ENCODE data around the gene RERGL.
"Not testable (repeated sequence)": the region's sequence is repeated elsewhere in the genome, so short reads cannot be mapped to it uniquely, and the experiment has no call there.

Gene RERGL, protein sequence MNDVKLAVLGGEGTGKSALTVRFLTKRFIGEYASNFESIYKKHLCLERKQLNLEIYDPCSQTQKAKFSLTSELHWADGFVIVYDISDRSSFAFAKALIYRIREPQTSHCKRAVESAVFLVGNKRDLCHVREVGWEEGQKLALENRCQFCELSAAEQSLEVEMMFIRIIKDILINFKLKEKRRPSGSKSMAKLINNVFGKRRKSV

GRCh38 chr12:18090093-18090492 lies at the start of gene RERGL:
TSS of gene RERGL (minus strand) at chr12:18090193. CDS start at chr12:18090140, 53 bp downstream.
- DNase-seq (ENCODE audit: low read depth in 3 of 3), result no peak

DNA sequence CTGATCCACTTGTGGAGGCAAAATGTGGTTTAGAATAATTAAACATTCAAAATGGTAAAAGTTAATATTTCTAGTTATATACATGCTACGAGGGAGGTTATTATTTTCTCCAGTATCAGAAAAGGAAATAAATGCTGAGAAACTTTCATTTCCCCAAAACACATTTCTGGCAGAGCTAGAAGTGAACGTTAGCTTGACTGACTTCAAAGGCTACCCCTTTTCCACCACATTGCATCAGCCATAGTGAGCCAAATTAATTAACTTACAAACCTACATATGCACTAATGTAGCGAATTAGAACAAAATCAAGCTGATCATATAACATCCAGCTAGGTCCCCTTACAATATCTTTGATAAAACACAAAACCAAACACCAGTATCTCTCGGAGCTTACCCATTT lies 49.3 kb upstream of the RERGL start:
- DNase-seq (ENCODE audit: low read depth in 3 of 3), result no peak

DNA sequence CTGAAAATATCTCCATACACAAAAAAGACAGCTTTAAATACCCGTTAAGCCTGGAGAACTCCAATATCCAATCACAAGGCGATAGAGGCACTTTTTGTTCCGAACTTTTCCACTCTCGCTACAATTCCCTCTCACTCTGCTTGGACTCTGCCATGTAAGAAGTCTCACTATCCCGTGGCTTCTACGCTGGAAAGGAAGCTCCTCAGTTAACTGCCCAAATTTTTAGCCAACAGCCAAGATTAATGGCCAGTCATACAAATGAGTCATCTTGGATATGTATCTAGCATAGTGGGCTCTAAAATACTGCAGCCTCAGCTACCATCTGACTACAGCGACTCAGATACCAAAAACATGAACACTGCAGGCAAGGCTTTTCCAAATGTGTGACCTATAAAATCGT lies 45.5 kb upstream of the RERGL start:
- DNase-seq (ENCODE audit: low read depth in 3 of 3), result no peak

- no peak for DNase-seq (ENCODE audit: low read depth in 3 of 3)
Measured at GRCh38 chr12:18135086-18135485, 45.1 kb upstream of the RERGL start.

GRCh38 chr12:18130851-18131250 lies 40.9 kb upstream of the RERGL start:
- DNase-seq (ENCODE audit: low read depth in 3 of 3), result no peak

DNA sequence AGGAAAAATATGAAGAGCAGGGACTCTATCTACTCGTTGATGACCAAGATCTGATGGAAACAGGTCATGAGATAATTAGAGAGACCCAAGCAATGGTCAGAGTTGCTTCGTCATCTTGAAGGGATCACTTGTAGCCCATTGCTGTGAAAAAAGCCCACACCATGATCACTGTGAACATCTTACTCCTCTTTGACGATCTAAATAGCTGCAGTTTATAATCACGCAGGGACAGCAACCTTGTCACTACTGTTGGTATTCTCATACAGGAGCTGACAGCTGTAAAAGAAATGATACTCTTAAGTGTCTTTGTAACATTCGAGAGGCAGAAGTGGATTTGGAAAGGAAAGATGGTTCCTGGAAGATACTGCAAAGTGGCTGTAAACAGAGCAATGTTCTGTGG lies 33.7 kb upstream of the RERGL start:
- DNase-seq (ENCODE audit: low read depth in 3 of 3), result no peak

DNA sequence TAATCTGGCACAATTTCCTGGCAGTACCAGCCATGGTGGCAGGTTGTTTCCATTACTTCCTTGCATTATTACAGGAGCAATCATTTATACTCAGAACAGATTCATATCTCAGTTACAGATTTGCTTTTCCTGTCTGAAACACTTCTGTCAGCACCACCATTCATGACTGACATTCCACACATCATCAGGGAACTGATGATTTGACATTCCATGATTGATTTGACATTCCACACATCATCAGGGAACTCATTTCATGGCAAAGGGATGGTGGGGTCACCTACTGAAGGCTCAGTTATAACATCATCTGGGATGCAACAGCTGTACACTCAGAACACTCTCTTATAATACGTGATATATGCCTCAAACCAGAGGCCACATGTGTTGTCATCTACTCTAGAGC lies 30.9 kb upstream of the RERGL start:
- DNase-seq (ENCODE audit: low read depth in 3 of 3), result no peak

- DNase-seq (ENCODE audit: low read depth in 3 of 3), result no peak
Measured at GRCh38 chr12:18108611-18109010, 18.6 kb upstream of the RERGL start.

DNA sequence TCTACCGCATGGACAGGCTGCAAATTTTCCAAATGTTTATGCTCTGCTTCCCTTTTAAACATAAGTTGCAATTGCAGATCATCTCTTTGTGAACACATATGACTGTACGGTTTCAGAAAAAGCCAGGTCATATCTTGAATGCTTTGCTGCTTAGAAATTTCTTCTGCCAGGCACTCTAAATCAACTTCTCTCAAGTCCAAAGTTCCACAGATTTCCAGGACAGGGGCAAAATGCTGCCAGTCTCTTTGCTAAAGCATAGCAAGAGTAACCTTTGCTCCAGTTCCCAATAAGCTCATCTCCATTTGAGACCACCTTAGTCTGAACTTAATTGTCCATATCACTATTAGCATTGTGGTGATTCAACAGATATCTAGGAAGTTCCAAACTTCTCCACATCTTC lies 13.6 kb upstream of the RERGL start:
- DNase-seq (ENCODE audit: low read depth in 3 of 3), result no peak

- DNase-seq (ENCODE audit: low read depth in 3 of 3), result no peak
Measured at GRCh38 chr12:18101043-18101442, 11.1 kb upstream of the RERGL start.

DNA sequence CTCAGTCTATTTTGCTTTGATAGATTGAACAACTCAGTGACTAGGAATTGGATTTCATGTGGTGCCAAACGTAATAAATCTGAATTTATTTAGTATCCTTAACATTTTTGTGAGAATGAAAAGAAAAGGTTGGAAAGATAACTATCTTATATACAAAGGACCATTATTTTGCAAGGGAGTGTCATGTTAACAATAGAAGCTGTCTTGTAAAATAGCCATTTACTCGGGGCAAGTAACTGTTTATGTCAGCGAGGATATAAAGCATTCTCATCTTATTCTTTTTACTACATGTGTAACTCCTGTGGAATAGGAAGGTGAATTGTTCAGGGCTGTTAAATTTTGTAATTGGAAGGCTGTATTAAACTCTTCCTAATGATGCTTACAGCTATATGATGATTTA lies 5.9 kb downstream of the RERGL start:
- no peak for DNase-seq (ENCODE audit: low read depth in 3 of 3)

GRCh38 chr12:18079541-18080246 lies 10.3 kb downstream of the RERGL start:
- DNase-seq (ENCODE audit: low read depth in 3 of 3), result no peak

DNA sequence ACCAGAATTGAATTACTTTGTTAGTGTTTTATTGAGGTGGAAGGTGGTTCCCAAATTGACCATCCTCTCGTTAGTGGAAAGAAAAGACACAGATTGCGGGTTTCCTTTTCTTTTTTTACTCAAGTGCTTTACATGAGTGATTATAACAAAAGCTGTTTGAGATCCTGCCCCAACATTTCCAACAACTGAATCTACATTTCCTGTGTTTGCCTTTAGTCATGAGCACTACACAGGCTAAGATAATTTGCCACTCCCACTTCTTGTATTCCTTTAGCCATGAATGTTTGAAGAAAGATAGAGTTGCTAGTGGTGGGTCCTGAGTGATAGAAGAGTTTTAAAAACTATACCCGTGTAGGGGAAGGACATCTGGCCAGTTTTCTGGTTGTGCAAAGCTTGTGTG lies 16.0 kb downstream of the RERGL start:
- DNase-seq (ENCODE audit: low read depth in 3 of 3), result no peak

GRCh38 chr12:18072723-18073122 lies 17.3 kb downstream of the RERGL start:
- no peak for DNase-seq (ENCODE audit: low read depth in 3 of 3)

DNA sequence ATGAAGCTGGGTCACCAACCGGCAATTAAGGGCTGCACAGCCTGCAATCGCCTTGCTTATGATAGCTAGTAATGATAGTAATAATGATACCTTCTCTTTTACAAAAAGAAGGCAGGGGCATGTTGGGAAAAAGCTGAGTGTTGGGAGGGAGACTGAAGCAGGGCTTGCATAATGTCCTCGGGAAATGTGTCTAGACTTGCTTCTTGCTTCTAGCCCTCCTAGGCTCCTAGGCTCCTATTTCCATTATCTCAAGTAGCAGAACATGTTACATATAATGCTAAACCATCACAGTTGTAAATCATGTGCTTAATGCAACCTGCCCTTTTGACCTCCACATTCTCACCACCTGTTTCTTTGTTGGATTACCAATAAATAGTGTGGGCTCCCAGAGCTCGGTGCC lies 18.7 kb downstream of the RERGL start:
- DNase-seq (ENCODE audit: low read depth in 3 of 3), result no peak

DNA sequence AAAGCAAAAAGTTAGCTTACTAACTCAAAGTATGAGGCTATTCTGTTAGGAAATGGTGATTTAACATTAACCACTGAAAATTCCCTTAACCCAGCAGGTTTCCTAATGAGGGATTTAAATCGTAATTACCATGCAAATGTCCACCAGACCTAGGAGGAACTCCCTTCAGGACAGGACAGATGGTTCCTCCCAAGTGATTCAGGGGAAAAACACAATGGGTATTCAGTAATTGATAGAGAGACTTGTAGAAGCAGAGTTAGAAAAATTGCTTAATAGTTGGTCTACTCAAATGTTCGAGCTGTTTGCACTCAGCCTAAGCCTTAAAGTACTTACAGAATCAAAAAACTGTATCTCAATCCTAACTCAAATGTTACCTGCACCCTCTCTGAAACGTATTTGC lies 21.6 kb downstream of the RERGL start:
- DNase-seq (ENCODE audit: low read depth in 3 of 3), result no peak

DNA sequence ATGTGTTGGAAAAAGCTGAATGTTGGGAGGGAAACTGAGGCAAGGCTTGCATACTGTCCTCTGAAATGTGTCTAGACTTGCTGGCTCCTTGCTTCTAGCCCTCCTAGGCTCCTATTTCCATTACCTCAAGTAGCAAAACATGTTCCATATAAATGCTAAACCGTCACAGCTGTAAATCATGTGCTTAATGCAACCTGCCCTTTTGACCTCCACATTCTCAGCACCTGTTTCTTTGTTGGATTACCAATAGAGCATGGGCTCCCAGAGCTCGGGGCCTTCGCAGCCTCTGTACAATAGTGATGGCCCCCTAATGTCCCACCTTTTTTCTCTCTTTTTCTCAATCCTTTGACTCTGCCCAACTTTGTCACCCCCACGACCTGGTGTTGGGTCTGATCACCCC lies 23.3 kb downstream of the RERGL start:
- no peak for DNase-seq (ENCODE audit: low read depth in 3 of 3)

DNA sequence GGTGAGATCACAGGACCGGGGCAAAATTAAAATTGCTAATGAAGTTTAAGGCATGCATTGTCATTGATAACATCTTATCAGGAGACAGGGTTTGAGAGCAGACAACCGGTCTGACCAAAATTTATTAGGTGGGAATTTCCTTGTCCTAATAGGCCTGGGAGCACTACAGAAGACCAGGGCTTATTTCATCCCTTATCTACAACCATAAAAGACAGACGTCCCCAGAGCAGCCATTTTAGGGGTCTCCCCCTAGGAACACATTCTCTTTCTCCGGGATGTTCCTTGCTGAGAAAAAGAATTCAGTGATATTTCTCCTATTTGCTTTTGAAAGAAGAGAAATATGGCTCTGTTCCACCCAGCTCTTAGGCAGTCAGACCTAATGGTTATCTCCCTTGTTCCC lies 27.1 kb downstream of the RERGL start:
- not testable (repeated sequence) for DNase-seq (ENCODE audit: low read depth in 3 of 3)

GRCh38 chr12:18057051-18057450 lies 32.9 kb downstream of the RERGL start:
- DNase-seq (ENCODE audit: low read depth in 3 of 3), result no peak

DNA sequence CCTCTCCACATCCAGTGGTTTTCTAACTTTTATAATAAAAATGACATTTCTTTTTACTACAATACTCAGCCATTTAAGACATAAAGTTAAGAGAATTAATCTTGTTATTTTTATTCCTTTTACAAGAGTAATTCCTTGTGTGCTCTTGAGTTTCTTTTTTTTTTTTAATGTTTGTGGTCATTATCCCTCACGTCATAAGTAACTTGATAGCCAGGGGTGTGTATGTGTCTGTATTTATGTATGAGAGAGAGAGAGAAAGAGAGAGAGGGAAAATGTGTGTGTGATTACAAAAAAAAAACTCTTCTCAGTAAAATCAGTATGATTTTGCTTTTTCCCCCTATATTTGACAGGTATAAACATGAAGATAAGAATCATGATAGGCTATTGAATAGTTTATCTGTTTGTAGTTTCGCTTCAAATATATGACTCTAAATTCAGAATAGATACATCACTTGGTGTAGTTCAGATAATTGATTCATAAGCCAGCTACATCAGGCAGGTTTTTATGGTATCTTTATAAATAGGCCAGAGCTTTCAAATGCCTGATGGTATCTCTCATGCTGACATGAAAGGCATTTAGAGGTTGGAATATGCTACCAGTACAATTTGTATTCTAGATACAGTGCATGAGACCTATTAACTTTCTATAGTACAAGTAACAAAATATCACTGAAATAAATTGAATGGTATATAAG lies 34.9 kb downstream of the RERGL start:
- no peak for DNase-seq (ENCODE audit: low read depth in 3 of 3)

DNA sequence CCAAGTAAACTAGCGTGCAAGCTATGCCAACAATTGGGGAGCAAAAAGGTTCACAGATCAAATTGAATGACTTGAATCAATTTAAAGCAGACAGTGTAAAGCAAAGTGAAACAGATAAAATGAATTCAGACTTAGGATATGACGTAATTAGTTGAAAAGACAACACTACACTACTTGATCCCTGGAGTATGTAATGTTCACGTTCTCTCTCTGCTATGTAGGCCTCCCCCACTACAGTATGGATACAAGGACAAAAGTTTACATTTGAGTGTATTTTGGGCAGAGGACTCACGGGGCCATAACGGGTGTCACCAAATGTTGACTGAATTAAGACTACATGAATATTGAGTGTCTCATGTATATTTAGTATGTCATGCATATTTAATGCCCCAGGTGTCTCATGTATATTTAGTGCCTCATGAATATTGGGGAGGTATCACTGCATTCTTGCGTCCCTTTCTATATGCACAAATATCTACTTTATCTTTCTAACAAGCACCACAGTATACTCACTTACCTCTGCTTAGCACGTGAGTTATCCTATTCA lies 44.5 kb downstream of the RERGL start:
- DNase-seq (ENCODE audit: low read depth in 3 of 3), result no peak

DNA sequence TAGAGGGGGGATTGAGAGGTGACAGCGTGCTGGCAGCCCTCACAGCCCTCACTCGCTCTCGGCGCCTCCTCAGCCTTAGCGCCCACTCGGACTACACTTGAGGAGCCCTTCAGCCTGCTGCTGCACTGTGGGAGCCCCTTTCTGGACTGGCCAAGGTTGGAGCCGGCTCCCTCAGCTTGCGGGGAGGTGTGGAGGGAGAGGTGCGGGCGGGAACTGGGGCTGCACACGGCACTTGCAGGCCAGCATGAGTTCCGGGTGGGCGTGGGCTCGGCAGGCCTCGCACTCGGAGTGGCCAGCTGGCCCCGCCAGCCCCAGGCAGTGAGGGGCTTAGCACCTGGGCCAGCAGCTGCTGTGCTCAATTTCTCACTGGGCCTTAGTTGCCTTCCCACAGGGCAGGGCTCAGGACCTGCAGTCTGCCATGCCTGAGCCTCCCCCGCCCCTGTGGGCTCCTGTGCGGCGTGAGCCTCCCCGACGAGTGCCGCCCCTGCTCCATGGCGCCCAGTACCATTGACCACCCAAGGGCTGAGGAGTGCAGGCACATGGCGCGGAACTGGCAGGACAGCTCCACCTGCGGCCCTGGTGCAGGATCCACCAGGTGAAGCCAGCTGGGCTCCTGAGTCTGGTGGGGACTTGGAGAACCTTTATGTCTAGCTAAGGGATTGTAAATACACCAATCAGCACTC lies 49.8 kb downstream of the RERGL start:
- not testable (repeated sequence) for DNase-seq (ENCODE audit: low read depth in 3 of 3)

Data from stimulated activated CD4-positive, alpha-beta T cell treated with anti-CD3 and anti-CD28 coated beads, TNF-alpha, amount 100 ng/mL, for 48 hours (primary cell).